ENCODE results near the gene APH1A.
"Not testable (repeated sequence)": the region's sequence is repeated elsewhere in the genome, so short reads cannot be mapped to it uniquely, and the experiment has no call there.

The APH1A gene

DNA sequence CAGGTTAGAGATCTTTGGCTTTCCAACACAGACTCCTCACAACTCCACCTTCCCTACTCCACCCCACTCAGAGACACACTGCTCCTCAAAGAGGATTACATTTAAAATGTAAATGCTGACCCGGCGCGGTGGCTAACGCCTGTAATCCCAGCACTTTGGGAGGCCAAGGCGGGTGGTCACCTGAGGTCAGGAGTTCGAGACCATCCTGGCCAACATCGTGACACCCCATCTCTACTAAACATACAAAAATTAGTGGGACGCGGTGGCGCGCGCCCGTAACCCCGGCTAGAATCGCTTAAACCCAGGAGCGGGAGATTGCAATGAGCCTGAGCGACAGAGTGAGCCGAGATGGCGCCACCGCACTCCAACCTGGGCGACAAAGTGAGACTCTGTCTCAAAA, 31.1 kb downstream of the APH1A start:
- Histone ChIP-seq H3K9ac (ENCODE audit: low read length) (no peak overlapping the region), H3K36me3 (ENCODE audit: control insufficient read depth, insufficient read depth, low read length, severe bottlenecking) (no peaks in the 10 kb centered on the region), H3K9me3 (ENCODE audit: control insufficient read depth, low read length) (no peaks in the 10 kb centered on the region), H3K4me3 (ENCODE audit: low read length) (no peak overlapping the region), H3K27me3 (replicated peaks; ENCODE audit: control insufficient read depth, insufficient read depth, low read length) (no peaks in the 10 kb centered on the region), H3K4me1 (ENCODE audit: control insufficient read depth, insufficient read depth, low read length) (peaks cover 16% of the 10 kb centered on the region)
- no peak for DNase-seq (ENCODE audit: low read depth)

DNA sequence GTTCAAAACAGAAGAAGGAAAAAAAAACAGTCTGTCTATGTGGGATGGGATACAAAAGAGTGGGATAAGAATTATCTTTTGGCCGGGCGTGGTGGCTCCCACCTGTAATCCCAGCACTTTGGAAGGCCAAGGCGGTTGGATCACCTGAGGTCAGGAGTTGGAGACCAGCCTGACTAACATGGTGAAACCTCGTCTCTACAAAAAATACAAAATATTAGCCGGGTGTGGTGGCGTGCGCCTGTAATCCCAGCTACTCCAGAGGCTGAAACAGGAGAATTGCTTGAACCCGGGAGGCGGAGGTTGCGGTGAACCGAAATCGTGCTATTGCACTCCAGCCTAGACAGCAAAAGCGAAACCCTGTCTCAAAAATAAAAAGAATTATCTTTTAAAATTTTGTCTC, 31.6 kb downstream of the APH1A start:
- H3K9ac ChIP-seq (ENCODE audit: low read length); H3K9me3 ChIP-seq (ENCODE audit: control insufficient read depth, low read length); H3K36me3 ChIP-seq (ENCODE audit: control insufficient read depth, insufficient read depth, low read length, severe bottlenecking); H3K4me3 ChIP-seq (ENCODE audit: low read length); DNase-seq (ENCODE audit: low read depth); H3K27me3 ChIP-seq (replicated peaks; ENCODE audit: control insufficient read depth, insufficient read depth, low read length): not testable (repeated sequence)
- H3K4me1 ChIP-seq (ENCODE audit: control insufficient read depth, insufficient read depth, low read length): peaks cover 17% of the 10 kb centered on the region

DNA sequence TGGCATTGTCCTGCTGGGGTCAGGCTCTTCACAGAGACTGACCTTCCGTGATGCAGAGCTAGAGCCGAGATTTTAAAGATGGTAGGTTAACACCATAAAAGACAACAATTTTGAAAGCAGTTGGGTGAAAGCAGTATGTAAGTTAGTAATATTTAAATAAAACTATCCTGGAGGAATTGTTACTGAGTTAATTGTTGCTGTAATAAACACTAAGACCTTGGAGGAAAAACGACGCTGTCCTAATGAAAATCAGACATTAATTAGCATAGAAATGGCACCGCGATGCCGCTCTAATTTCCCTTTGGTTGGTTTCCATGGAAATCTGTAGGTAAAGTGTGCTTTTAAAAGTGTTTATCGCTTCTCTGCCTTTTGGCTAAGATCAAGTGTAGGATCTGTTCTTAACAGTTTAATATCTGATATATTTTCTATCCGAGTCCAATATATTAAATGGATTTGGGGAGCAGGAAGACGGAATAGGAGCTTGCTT, 32.2 kb downstream of the APH1A start:
- Histone ChIP-seq H3K9ac (ENCODE audit: low read length) (peak overlapping the region; percentile 96), H3K36me3 (ENCODE audit: control insufficient read depth, insufficient read depth, low read length, severe bottlenecking) (no peaks in the 10 kb centered on the region), H3K27me3 (replicated peaks; ENCODE audit: control insufficient read depth, insufficient read depth, low read length) (no peaks in the 10 kb centered on the region), H3K4me1 (ENCODE audit: control insufficient read depth, insufficient read depth, low read length) (peaks cover 17% of the 10 kb centered on the region), H3K4me3 (ENCODE audit: low read length) (peak overlapping the region; percentile 97), H3K9me3 (ENCODE audit: control insufficient read depth, low read length) (no peaks in the 10 kb centered on the region)
- no peak for DNase-seq (ENCODE audit: low read depth)

DNA sequence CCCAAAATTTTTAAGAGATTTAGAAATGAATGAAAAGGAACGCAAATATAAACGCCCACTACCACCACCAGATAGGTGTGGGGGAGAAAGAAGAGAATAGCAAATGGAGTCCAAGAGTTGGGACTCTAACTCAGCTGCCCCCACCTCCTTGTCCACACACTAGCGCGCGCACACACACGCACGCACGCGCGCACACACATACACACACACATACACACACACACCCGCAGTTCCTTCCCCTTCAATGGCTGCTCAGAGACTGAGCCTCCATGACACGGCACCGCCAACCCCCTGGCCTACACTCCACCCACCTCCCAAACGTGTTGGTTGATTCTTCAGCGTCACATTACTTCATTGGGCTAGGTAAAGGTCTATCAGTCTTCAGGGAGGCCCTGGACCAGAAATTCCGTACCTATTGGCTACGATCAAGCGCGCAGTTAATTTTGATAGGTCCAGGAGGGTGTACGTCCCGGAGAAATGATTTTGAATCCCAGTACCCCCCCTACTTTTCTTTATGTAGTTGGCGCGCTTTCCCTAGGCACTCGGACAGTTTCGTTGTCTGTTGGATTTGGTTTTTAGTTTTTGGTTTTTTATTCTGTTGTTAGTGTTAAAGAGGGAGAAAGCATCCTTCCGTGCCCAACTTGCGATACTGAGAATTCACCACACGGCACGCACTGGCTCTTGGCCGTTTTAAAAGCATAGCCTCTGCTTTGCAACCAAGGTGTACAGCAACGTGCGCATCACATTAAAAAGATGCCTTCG, 32.8 kb downstream of the APH1A start, which contains the start of gene ANP32E:
TSS of gene ANP32E (minus strand) at position 261 of the 762 bp plus-strand sequence. CDS start 326 bp downstream, outside the sequence.
- DNase-seq (ENCODE audit: low read depth): peak; percentile 99
- Histone ChIP-seq H3K9ac (ENCODE audit: low read length) (peak within 1 kb of the TSS; percentile 96), H3K9me3 (ENCODE audit: control insufficient read depth, low read length) (no peaks in the 10 kb centered on the region)

DNA sequence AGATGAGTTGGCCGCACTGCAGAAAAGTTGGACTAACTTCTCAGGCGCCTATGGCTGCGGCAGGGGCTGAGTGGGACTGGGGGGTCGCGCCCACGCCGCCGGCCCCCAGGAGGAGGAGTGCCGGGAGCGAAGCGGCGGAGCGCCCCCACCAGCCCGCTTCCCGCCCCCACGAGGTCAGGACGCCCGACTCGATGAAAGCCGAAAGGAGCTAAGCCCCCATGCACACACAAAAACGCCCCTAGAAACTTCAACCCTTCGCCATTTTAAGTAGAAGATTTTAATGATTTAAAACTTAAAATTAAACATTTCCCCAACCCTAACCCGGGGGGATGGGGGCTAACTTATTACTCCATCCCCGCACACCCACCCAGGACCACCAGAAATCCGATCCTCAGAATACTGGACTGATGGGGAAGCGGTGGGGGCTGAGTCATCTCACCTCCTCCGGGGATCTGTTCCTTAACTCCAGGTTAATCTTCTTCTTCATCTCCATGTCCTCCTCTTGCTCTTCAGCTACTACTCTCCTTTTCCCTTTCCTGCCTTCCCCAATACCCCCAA, 33.4 kb downstream of the APH1A start:
- Histone ChIP-seq H3K9me3 (ENCODE audit: control insufficient read depth, low read length) (no peaks in the 10 kb centered on the region), H3K36me3 (ENCODE audit: control insufficient read depth, insufficient read depth, low read length, severe bottlenecking) (no peaks in the 10 kb centered on the region), H3K4me3 (ENCODE audit: low read length) (peak overlapping the region; percentile 97), H3K4me1 (ENCODE audit: control insufficient read depth, insufficient read depth, low read length) (peaks cover 17% of the 10 kb centered on the region), H3K27me3 (replicated peaks; ENCODE audit: control insufficient read depth, insufficient read depth, low read length) (no peaks in the 10 kb centered on the region), H3K9ac (ENCODE audit: low read length) (peak overlapping the region; percentile 96)
- DNase-seq (ENCODE audit: low read depth): peak; percentile 62

More for the DNA sequence above, 32.8 kb downstream of the APH1A start, which contains the start of gene ANP32E:
- Histone ChIP-seq H3K4me1 (ENCODE audit: control insufficient read depth, insufficient read depth, low read length) (peaks cover 17% of the 10 kb centered on the region), H3K27me3 (replicated peaks; ENCODE audit: control insufficient read depth, insufficient read depth, low read length) (no peaks in the 10 kb centered on the region), H3K4me3 (ENCODE audit: low read length) (peak within 1 kb of the TSS; percentile 97), H3K36me3 (ENCODE audit: control insufficient read depth, insufficient read depth, low read length, severe bottlenecking) (no peaks in the 10 kb centered on the region)

DNA sequence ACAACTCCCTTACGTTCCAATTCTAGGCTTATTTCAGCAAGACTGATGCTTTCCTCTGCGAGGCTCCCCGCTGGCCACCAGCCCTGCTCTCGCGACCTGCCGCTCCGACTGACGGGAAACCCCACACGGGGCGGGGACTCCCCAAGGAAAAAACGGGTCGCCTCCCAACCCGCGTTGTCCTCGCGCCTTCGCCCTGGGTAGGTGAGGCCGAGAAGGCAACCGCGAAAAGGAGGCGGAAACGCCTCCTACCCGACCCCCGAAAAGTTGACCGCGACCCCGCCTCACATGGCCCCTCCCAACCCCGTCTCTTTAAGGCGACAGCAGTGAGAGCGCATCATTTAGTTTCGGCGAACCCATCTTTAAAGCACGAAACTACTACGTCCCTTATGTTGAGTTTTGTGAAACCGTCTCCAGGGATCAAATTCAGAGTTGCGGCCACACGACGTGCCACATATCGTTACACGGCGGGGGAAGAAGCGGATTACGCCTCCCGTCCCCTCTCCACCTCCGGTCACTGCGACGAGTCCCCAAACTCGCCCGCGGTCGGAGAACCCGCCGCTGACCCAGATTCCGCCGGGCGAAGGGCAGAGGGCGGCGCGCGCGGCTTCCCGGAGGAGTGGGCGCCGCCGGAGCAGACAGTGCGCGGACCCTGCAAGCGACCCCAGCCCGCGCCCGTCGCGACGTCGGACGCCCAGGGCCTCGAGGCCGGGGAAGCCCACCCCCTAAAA, 34.1 kb downstream of the APH1A start:
- H3K27me3 ChIP-seq (replicated peaks; ENCODE audit: control insufficient read depth, insufficient read depth, low read length): no peaks in the 10 kb centered on the region
- no peaks in the 10 kb centered on the region for H3K36me3 ChIP-seq (ENCODE audit: control insufficient read depth, insufficient read depth, low read length, severe bottlenecking)
- H3K9me3 ChIP-seq (ENCODE audit: control insufficient read depth, low read length): no peaks in the 10 kb centered on the region
- H3K4me3 ChIP-seq (ENCODE audit: low read length): peak overlapping the region; percentile 97
- peak; percentile 87 for DNase-seq (ENCODE audit: low read depth)
- peaks cover 17% of the 10 kb centered on the region for H3K4me1 ChIP-seq (ENCODE audit: control insufficient read depth, insufficient read depth, low read length)
- H3K9ac ChIP-seq (ENCODE audit: low read length): peak overlapping the region; percentile 96

DNA sequence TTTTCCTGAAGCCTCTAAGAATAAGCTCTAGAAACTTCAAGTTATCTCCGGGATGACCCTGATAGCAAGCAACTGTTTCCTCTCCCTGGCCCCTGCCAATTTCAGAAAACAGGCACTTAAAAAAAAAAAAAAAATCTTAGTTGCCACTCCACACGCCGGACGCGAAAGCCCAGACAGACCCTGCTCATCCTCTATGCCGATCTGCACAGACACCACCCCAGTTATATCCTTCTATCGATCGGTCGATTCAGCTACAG, 34.6 kb downstream of the APH1A start:
- Histone ChIP-seq H3K4me3 (ENCODE audit: low read length) (peak overlapping the region; percentile 97), H3K36me3 (ENCODE audit: control insufficient read depth, insufficient read depth, low read length, severe bottlenecking) (no peaks in the 10 kb centered on the region), H3K4me1 (ENCODE audit: control insufficient read depth, insufficient read depth, low read length) (peaks cover 17% of the 10 kb centered on the region), H3K27me3 (replicated peaks; ENCODE audit: control insufficient read depth, insufficient read depth, low read length) (no peaks in the 10 kb centered on the region), H3K9ac (ENCODE audit: low read length) (peak overlapping the region; percentile 96), H3K9me3 (ENCODE audit: control insufficient read depth, low read length) (no peaks in the 10 kb centered on the region)
- no peak for DNase-seq (ENCODE audit: low read depth)

DNA sequence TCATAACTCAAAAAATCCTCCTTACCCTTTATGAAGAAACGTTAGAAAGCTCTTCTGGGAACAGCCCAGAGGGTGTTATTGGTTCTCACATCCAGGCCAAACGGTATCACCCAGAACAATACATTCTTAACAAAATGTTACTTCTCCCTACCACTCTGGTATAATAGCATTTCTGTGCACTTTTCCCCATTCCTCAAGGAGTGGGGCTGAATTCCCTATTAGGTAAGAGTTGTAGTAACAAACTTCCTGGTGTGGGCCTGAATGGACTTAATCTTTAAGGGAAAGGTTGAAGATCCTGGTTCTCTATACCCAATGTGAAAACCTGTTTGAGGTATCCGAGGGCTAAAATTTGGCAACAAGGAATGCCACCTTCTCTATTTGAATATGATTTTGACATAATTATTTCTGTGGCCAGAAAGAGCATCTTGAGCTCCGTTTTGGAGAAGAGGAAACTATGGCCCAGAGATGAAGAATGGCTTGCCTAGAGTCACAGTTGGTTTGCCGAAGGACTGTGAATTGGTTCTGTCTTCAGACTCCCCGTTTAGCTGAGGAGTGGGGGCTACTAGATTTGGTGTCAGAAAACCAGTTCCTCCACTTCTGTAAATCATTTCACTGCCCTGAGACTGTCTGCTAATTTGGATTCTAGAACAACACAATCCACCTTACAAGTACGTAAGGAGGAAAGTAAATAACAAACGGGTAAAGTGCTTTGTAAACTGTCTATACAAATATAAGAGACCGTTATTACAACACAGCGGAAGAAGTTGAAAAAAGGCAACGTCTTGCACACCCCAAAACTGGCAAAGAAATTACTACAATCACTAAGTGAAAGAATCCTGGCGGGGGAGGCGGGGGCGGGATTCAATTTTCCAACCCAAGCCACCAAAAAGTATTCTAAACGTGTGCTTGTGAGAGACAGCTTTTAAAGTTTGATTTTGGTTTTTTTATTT, 35.2 kb downstream of the APH1A start:
- Histone ChIP-seq H3K9ac (ENCODE audit: low read length) (peak overlapping the region; percentile 96), H3K27me3 (replicated peaks; ENCODE audit: control insufficient read depth, insufficient read depth, low read length) (no peaks in the 10 kb centered on the region), H3K9me3 (ENCODE audit: control insufficient read depth, low read length) (no peaks in the 10 kb centered on the region), H3K36me3 (ENCODE audit: control insufficient read depth, insufficient read depth, low read length, severe bottlenecking) (peaks cover 4% of the 10 kb centered on the region), H3K4me1 (ENCODE audit: control insufficient read depth, insufficient read depth, low read length) (peaks cover 17% of the 10 kb centered on the region), H3K4me3 (ENCODE audit: low read length) (peak overlapping the region; percentile 97)
- peak; percentile 67 for DNase-seq (ENCODE audit: low read depth)

DNA sequence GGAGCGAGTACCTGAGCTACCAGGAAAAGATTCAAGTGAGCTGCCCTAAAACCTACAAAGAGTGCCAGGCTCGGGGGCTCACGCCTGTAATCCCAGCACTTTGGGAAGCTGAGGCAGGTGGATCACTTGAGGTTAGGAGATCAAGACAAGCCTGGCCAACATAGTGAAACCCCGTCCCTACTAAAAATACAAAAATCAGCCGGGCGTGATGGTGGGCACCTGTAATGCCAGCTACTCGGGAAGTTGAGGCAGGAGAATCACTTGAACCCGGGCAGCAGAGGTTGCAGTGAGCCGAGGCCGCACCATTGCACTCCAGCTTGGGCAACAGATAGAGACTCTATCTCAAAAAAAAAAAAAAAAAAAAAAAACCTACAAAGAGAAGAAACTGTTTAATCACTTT, 35.9 kb downstream of the APH1A start:
- not testable (repeated sequence) for H3K4me3 ChIP-seq (ENCODE audit: low read length); H3K27me3 ChIP-seq (replicated peaks; ENCODE audit: control insufficient read depth, insufficient read depth, low read length); H3K36me3 ChIP-seq (ENCODE audit: control insufficient read depth, insufficient read depth, low read length, severe bottlenecking); DNase-seq (ENCODE audit: low read depth); H3K9me3 ChIP-seq (ENCODE audit: control insufficient read depth, low read length)
- Histone ChIP-seq H3K9ac (ENCODE audit: low read length) (peak overlapping the region; percentile 96), H3K4me1 (ENCODE audit: control insufficient read depth, insufficient read depth, low read length) (peaks cover 17% of the 10 kb centered on the region)

DNA sequence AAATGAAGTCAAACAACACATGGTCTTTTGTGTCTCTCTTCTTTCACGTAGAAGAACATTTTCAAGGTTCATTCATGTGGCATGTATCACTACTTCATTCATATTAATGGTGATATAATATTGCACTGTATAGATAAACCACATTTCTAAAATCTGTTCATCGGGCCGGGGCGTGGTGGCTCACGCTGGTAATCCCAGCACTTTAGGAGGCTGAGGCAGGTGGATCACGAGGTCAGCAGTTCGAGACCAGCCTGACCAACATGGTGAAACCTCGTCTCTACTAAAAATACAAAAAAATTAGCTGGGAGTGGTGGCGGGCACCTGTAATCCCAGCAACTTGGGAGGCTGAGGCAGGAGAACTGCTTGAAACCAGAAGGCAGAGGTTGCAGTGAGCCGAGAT, 40.6 kb downstream of the APH1A start:
- not testable (repeated sequence) for H3K9me3 ChIP-seq (ENCODE audit: control insufficient read depth, low read length); H3K9ac ChIP-seq (ENCODE audit: low read length); H3K27me3 ChIP-seq (replicated peaks; ENCODE audit: control insufficient read depth, insufficient read depth, low read length); DNase-seq (ENCODE audit: low read depth); H3K4me3 ChIP-seq (ENCODE audit: low read length); H3K4me1 ChIP-seq (ENCODE audit: control insufficient read depth, insufficient read depth, low read length)
- peaks cover 37% of the 10 kb centered on the region for H3K36me3 ChIP-seq (ENCODE audit: control insufficient read depth, insufficient read depth, low read length, severe bottlenecking)

All from adipocyte (in vitro differentiated cells).